ES-I3 (cell line): ENCODE data around the gene RPL18A.
A peak's percentile ranks its signal among the peaks of the same experiment; 100 is the strongest.

Experiments used
- H3K36me3 ChIP-seq: 2 replicates; pipeline ENCODE4 v1.6.1; 2013; ENCODE audit warnings: mild to moderate bottlenecking, low read length, control low read depth, moderate library complexity; ENCODE audit not compliant: insufficient read depth
- H3K4me1 ChIP-seq: 2 replicates; pipeline ENCODE4 v1.6.1; 2013; ENCODE audit warnings: mild to moderate bottlenecking, control low read depth, low read length; ENCODE audit not compliant: insufficient read depth
- H3K9ac ChIP-seq: 2 replicates; pipeline ENCODE4 v1.6.1; 2013; ENCODE audit warnings: low read depth, mild to moderate bottlenecking, low read length, moderate library complexity
- H3K9me3 ChIP-seq: 2 replicates; pipeline ENCODE4 v1.6.1; 2013; ENCODE audit warnings: mild to moderate bottlenecking, low read length, moderate library complexity; ENCODE audit not compliant: control insufficient read depth, insufficient read depth

RPL18A gene

DNA sequence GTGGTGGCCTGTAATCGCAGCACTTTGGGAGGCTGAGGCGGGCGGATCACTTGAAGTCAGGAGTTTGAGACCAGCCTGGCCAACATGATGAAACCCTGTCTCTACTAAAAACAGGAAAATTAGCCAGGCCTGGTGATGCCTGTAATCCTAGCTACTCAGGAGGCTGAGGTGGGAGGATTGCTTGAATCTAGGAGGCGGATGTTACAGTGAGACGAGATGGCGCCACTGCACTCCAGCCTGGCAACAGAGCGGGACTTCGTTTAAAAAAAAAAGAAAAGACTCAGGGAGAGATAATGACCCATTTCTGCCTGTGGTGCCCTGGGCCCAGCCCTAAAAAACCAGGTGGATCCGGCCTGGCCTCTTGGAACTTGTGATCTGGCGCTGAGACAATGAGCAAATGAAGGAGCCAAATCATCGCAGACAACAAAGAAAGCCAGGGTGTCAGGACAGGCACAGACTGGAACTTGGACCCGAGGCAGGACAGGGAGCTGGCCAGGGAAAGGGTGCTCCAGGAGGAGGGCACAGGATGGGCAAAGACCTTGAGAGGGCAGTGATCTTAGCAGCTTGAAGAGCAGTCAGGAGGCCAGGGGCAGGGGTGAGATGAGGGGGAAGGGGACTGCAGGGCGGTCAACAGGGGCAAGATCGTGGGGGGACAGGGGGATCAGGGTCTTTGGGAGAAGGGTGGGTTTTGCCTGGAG, 11.0 kb upstream of the RPL18A start:
- Histone ChIP-seq H3K9me3 (no peaks in the 10 kb centered on the region), H3K36me3 (no peaks in the 10 kb centered on the region), H3K9ac (no peak overlapping the region), H3K4me1 (peaks cover 7% of the 10 kb centered on the region; the same call in 1 of the 2 replicates)

DNA sequence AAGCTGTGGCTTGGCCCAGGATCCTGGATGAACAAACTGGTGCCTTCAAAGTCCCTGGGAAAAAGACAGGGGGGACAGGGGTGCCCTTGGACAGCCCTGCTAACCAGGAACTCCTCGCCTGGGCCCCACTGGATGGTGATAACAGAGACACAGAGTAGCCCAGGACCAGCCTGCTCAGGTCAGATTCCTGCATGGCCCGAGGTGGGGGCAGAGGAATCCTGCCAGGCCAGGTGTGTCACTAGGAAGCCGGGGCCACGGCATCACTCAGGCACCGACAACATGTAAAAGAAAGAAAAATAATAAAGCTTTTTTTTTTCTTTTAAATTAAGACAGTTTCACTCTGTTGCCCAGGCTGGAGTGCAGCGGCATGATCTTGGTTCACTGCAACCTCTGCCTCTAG, 5.6 kb upstream of the RPL18A start:
- Histone ChIP-seq H3K9ac (no peak overlapping the region), H3K36me3 (no peaks in the 10 kb centered on the region), H3K4me1 (peaks cover 7% of the 10 kb centered on the region; the same call in 1 of the 2 replicates), H3K9me3 (no peaks in the 10 kb centered on the region)

GRCh38 chr19:17855280-17856152, 4.2 kb upstream of the RPL18A start:
- Histone ChIP-seq H3K36me3 (peaks cover 5% of the 10 kb centered on the region; the same call in 1 of the 2 replicates), H3K9ac (no peak overlapping the region), H3K4me1 (peaks cover 3% of the 10 kb centered on the region; the same call in 1 of the 2 replicates), H3K9me3 (no peaks in the 10 kb centered on the region)

- Histone ChIP-seq H3K36me3 (peaks cover 33% of the 10 kb centered on the region), H3K9ac (peak overlapping the region; percentile 93), H3K9me3 (no peaks in the 10 kb centered on the region), H3K4me1 (0 out of 2 replicates have a peak, but pooled peaks cover 4% of the 10 kb centered on the region)
Observed at GRCh38 chr19:17860331-17860992, 752 bp downstream of the RPL18A start.

- H3K4me1 ChIP-seq = 0 out of 2 replicates have a peak, but pooled peaks cover 4% of the 10 kb centered on the region
- peak overlapping the region; percentile 93 for H3K9ac ChIP-seq
- no peaks in the 10 kb centered on the region for H3K9me3 ChIP-seq
- peaks cover 33% of the 10 kb centered on the region for H3K36me3 ChIP-seq
Observed at GRCh38 chr19:17860993-17861360, 1.3 kb downstream of the RPL18A start.

DNA sequence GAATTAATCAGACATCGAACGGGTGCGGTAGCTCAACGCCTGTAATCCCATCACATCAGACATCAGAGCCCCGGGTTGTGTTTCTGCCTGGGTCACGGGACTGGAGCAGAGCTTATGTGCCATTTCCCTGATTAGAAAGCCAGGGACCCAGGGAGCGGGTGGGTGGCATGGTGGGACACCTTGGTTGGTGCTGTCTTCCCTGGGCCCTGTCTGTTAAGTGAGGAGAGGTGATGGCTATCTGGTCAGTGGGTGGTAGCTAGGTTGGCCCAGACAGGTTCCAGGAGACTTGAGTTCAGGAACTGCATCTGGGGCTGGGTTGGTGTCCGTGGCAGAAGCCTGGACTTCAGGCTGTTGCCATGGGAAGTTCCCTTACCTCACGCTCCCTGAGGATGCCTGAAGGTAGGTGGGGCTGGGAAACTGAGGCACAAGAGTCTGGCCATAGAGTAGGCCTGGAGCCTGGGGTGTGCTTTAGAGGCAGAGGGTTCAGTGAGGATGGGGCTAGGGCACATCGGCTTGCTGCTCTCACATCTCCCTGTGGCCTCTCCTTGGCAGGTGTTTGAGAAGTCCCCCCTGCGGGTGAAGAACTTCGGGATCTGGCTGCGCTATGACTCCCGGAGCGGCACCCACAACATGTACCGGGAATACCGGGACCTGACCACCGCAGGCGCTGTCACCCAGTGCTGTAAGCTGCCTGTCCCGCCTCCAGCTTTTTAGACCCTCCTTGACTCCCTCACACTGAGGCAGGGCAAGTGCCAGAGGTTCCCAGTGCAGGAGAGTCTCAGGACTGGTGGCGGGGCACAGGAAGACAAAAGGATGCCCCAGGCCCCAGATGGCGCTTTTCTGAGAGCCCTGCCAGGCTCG, 2.1 kb downstream of the RPL18A start:
- Histone ChIP-seq H3K9me3 (no peaks in the 10 kb centered on the region), H3K9ac (no peak overlapping the region), H3K36me3 (peaks cover 33% of the 10 kb centered on the region), H3K4me1 (0 out of 2 replicates have a peak, but pooled peaks cover 4% of the 10 kb centered on the region)

- H3K9ac ChIP-seq = no peak overlapping the region
- no peaks in the 10 kb centered on the region for H3K9me3 ChIP-seq
- peaks cover 33% of the 10 kb centered on the region for H3K36me3 ChIP-seq
- 0 out of 2 replicates have a peak, but pooled peaks cover 4% of the 10 kb centered on the region for H3K4me1 ChIP-seq
Observed at GRCh38 chr19:17862711-17863519, 3.2 kb downstream of the RPL18A start.

- Histone ChIP-seq H3K4me1 (0 out of 2 replicates have a peak, but pooled peaks cover 4% of the 10 kb centered on the region), H3K9ac (no peak overlapping the region), H3K9me3 (no peaks in the 10 kb centered on the region), H3K36me3 (peaks cover 33% of the 10 kb centered on the region)
Observed at GRCh38 chr19:17863520-17864182, 3.9 kb downstream of the RPL18A start.

DNA sequence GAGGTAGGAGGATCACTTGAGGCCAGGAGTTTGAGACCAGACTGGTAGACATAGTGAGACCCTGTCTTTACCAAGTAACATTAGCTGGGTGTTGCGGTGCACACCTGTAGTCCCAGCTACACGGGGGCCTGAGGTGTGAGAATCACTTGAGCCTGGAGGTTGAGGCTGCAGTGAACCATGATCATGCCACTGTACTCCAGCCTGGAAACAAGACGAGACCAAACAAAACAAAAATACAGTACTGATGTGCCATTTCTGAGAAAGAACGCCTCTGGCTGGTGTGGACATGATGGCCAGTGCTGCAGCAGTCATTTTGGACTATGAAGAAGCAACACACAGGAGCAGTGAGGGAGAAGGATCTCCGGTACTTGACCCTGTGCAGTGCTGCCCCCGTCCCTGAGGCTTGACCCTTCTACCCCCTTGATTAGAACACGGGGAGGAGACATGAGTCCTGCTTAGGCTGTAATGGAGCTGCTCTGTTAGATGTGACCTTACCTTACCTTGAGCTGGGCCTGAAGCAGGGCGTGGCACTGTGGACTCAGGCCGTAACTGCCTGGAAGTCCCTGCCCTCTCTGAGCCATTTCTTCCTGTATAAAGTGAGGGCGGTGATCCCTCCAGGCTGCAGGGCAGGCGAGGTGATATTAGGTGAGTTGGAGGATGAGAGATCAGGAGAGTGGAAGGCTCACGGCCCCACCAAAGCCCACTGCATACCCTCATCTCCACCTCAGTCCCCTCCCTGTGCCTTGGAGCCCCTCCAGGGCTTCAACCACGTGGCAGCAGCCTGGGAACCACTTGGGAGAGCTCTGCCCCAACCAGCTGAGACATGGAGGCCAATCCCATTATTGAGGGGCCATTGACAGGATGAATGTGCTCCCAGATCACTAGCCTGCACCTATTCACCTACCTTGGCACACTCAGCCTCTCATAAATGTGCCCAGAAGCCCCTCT, 5.9 kb downstream of the RPL18A start:
- no peaks in the 10 kb centered on the region for H3K9me3 ChIP-seq
- 0 out of 2 replicates have a peak, but pooled peaks cover 4% of the 10 kb centered on the region for H3K4me1 ChIP-seq
- peaks cover 27% of the 10 kb centered on the region for H3K36me3 ChIP-seq
- H3K9ac ChIP-seq = no peak overlapping the region

DNA sequence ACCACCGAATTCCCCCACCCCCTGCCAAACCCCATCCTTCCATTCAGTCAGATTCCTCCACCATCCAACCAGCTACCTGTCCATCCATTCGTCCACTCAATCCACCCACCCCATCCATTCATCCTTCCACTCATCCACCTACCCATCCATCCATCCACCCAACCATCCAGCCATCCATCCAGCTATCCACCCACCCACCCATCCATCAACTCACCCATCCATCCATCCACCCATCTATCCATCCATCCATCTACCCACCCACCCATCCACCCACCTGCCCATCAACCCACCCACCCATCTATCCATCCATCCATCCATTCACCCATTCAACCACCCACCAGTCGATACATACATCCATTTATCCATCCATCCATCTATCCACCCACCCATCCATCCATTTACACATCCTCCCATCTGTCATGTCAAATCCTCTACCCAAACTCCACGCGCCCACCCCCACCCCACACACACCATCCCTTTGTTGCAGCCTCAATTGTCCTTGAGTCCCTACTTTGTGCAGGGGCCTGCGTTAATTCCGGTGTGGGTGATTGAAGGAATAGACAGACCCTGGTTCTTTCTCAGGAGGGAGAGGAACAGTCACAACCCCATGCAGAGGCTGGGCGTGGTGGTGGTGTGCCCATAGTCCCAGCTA, 6.7 kb downstream of the RPL18A start:
- H3K4me1 ChIP-seq = 0 out of 2 replicates have a peak, but pooled peaks cover 4% of the 10 kb centered on the region

DNA sequence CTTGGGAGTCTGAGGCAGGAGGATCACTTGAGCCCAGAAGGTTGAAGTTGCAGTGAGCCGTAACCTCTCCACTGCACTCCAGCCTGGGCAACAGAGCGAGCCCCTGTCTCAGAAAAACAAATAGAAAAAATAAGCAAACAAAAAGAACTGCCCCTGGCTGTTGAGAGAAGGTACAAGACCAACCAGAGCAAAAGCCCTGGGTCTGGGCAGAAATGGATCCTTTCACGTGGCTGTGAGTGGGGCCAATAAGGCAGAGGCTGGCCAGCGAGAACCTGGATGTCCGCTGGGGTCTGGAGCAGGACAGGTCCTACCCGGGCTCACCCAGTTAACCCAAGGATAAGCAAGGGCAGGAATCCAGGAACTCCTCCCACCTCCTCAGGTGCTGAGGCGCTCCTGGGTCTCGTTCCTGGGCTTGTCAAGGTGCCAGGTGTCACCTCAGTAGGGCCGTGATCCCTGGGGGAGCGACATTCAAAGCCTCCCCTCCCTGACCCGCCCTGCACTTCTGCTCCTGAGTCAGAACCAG, 7.3 kb downstream of the RPL18A start:
- Histone ChIP-seq H3K9me3 (no peaks in the 10 kb centered on the region), H3K9ac (no peak overlapping the region), H3K36me3 (peaks cover 14% of the 10 kb centered on the region; the same call in 1 of the 2 replicates), H3K4me1 (no peaks in the 10 kb centered on the region)

More for the DNA sequence above, 6.7 kb downstream of the RPL18A start:
- H3K9me3 ChIP-seq = no peaks in the 10 kb centered on the region
- no peak overlapping the region for H3K9ac ChIP-seq
- H3K36me3 ChIP-seq = peaks cover 20% of the 10 kb centered on the region
